C4-2B (cell line): ENCODE results near the gene ARMH1.

Experiments
- ZFX ChIP-seq: fragments of 450-650 bp; IDR thresholded peaks from 2 replicates; pipeline ENCODE4 v1.6.1; 2017
- TF ChIP-seq, protein P1 (sequence below): fragments of 450-650 bp; conservative IDR thresholded peaks from 2 replicates; pipeline ENCODE4 v1.5.1; 2017; ENCODE audit warnings: mild to moderate bottlenecking

DNA sequence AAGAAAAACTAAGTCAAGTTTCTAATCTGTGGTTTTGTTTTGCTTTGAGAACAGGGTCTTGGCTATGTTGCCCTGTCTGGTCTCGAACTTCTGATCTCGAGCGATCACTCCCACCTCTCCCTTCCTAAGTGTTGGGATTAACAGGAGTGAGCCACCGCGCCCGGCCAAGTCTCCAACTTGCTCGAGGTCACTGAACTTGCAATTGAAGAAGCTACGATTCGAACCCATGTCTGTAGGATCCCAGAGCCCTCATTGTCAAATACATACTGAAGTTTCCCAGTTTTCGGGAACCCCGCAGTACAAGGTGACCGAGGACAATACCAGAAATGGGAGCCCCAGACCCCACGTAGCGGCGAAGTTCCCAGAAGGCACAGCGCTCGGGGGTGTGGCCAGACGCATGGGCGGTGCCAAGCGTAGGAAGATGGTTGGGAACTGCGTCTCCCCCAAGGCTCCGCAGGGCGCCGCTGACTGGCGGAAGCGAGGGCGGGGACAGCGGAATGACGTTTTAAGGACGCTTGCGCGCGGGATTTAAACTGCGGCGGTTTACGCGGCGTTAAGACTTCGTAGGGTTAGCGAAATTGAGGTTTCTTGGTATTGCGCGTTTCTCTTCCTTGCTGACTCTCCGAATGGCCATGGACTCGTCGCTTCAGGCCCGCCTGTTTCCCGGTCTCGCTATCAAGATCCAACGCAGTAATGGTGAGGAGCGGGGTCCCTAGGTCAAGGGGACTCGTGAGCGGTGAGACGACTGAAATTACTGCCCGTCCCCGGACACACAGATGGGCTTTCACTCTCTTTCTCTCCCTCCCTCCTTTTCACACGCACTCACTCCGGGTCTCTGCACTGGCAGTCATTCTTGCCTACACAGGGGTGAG lies 65.0 kb downstream of the ARMH1 start, which contains the start of gene KIF2C:
- TF ChIP-seq, protein P1, sequence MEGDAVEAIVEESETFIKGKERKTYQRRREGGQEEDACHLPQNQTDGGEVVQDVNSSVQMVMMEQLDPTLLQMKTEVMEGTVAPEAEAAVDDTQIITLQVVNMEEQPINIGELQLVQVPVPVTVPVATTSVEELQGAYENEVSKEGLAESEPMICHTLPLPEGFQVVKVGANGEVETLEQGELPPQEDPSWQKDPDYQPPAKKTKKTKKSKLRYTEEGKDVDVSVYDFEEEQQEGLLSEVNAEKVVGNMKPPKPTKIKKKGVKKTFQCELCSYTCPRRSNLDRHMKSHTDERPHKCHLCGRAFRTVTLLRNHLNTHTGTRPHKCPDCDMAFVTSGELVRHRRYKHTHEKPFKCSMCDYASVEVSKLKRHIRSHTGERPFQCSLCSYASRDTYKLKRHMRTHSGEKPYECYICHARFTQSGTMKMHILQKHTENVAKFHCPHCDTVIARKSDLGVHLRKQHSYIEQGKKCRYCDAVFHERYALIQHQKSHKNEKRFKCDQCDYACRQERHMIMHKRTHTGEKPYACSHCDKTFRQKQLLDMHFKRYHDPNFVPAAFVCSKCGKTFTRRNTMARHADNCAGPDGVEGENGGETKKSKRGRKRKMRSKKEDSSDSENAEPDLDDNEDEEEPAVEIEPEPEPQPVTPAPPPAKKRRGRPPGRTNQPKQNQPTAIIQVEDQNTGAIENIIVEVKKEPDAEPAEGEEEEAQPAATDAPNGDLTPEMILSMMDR, result no peak
- no peak for TF ChIP-seq ZFX
